ENCODE results near the gene NOB1. TPM values are rescaled to one million over a fixed set of nuclear protein-coding genes. Genes with fewer than 3 reads are reported as not detected.

NOB1 gene
- total RNA-seq, 4 donors from 2014 or later, result 22.4 to 39.2 (median 30.3) TPM

- H3K4me1 ChIP-seq, result peaks cover 0 to 12% (median 5%) of the 10 kb centered on the region in 4 donors
- H3K27ac ChIP-seq (replicated peaks in 1 of 4), result no peak overlapping the region
- H3K4me3 ChIP-seq, result no peak overlapping the region
- 91% methylated on average over 6 of the region's 6 CpGs for WGBS
- H3K9me3 ChIP-seq, result peaks cover 0 to 5% (median 0%) of the 10 kb centered on the region in 4 donors
- DNase-seq (ENCODE audit: extremely low spot score), result no peak
- no peaks in the 10 kb centered on the region for H3K27me3 ChIP-seq
- TF ChIP-seq POLR2AphosphoS5 (IDR thresholded peaks at IDR 0.05) (no peak), CTCF (IDR thresholded peaks at IDR 0.05) (no peak), EP300 (IDR thresholded peaks at IDR 0.05) (no peak), POLR2A (IDR thresholded peaks at IDR 0.05; ENCODE audit: low read depth) (no peak)
- intact Hi-C loops (cut with DNase I), result no loop called here
- peaks cover 0 to 3% (median 0%) of the 10 kb centered on the region in 4 donors for H3K36me3 ChIP-seq
Observed at GRCh38 chr16:69773260-69773947, 18.7 kb upstream of the NOB1 start.

- intact Hi-C loops (cut with DNase I), result no loop called here
- Histone ChIP-seq H3K4me1 (peaks cover 0 to 12% (median 6%) of the 10 kb centered on the region in 4 donors), H3K36me3 (no peaks in the 10 kb centered on the region), H3K27me3 (no peaks in the 10 kb centered on the region), H3K4me3 (no peak overlapping the region), H3K9me3 (peaks cover 0 to 5% (median 0%) of the 10 kb centered on the region in 4 donors), H3K27ac (replicated peaks in 1 of 4) (no peak overlapping the region)
- TF ChIP-seq POLR2A (IDR thresholded peaks at IDR 0.05; ENCODE audit: low read depth) (no peak), CTCF (IDR thresholded peaks at IDR 0.05) (no peak), EP300 (IDR thresholded peaks at IDR 0.05) (no peak), POLR2AphosphoS5 (IDR thresholded peaks at IDR 0.05) (no peak)
- WGBS, result 95% methylated on average over 2 of the region's 2 CpGs
- DNase-seq (ENCODE audit: extremely low spot score), result no peak
Observed at GRCh38 chr16:69771651-69771967, 16.9 kb upstream of the NOB1 start.

GRCh38 chr16:69769404-69769803, 14.7 kb upstream of the NOB1 start:
- DNase-seq (ENCODE audit: extremely low spot score), result no peak
- H3K4me3 ChIP-seq, result no peak overlapping the region
- no peak for TF ChIP-seq EP300 (IDR thresholded peaks at IDR 0.05)
- WGBS, result 41% methylated on average over 2 of the region's 2 CpGs
- H3K27me3 ChIP-seq, result no peaks in the 10 kb centered on the region
- intact Hi-C loops (cut with DNase I), result no loop called here
- no peaks in the 10 kb centered on the region for H3K36me3 ChIP-seq
- H3K27ac ChIP-seq (replicated peaks in 1 of 4), result no peak overlapping the region
- H3K9me3 ChIP-seq, result no peaks in the 10 kb centered on the region
- H3K4me1 ChIP-seq, result peaks cover 0 to 12% (median 6%) of the 10 kb centered on the region in 4 donors

- intact Hi-C loops (cut with DNase I), result no loop called here
- no peaks in the 10 kb centered on the region for H3K36me3 ChIP-seq
- no peak overlapping the region for H3K27ac ChIP-seq (replicated peaks in 1 of 4)
- WGBS, result 84% methylated on average over 6 of the region's 6 CpGs
- no peaks in the 10 kb centered on the region for H3K9me3 ChIP-seq
- TF ChIP-seq POLR2A (IDR thresholded peaks at IDR 0.05; ENCODE audit: low read depth) (no peak), POLR2AphosphoS5 (IDR thresholded peaks at IDR 0.05) (no peak), CTCF (IDR thresholded peaks at IDR 0.05) (no peak), EP300 (IDR thresholded peaks at IDR 0.05) (no peak)
- no peak for DNase-seq (ENCODE audit: extremely low spot score)
- peaks cover 3 to 15% (median 9%) of the 10 kb centered on the region in 4 donors for H3K4me1 ChIP-seq
- no peak overlapping the region for H3K4me3 ChIP-seq
- H3K27me3 ChIP-seq, result no peaks in the 10 kb centered on the region
Observed at GRCh38 chr16:69768666-69769065, 13.9 kb upstream of the NOB1 start.

- peaks cover 5 to 17% (median 12%) of the 10 kb centered on the region in 4 donors for H3K4me1 ChIP-seq
- H3K36me3 ChIP-seq, result no peaks in the 10 kb centered on the region
- DNase-seq (ENCODE audit: extremely low spot score), result no peak
- H3K27me3 ChIP-seq, result no peaks in the 10 kb centered on the region
- H3K4me3 ChIP-seq, result no peak overlapping the region
- H3K27ac ChIP-seq (replicated peaks in 1 of 4), result no peak overlapping the region
- H3K9me3 ChIP-seq, result no peaks in the 10 kb centered on the region
- intact Hi-C loops (cut with DNase I), result no loop called here
- 88% methylated on average over 5 of the region's 5 CpGs for WGBS
- TF ChIP-seq EP300 (IDR thresholded peaks at IDR 0.05), result no peak
- TF ChIP-seq POLR2AphosphoS5 (IDR thresholded peaks at IDR 0.05), result no peak
- TF ChIP-seq POLR2A (IDR thresholded peaks at IDR 0.05; ENCODE audit: low read depth), result no peak
- no peak for TF ChIP-seq CTCF (IDR thresholded peaks at IDR 0.05)
Observed at GRCh38 chr16:69767459-69768229, 12.9 kb upstream of the NOB1 start.

All from esophagus muscularis mucosa (tissue), 4 donors.